Keratinocyte (primary cell): Measurements from ENCODE around the gene UBE2A. TPM values are rescaled to one million over a fixed set of nuclear protein-coding genes. Genes with fewer than 3 reads are reported as not detected.

Source experiments
- DNase-seq: peaks from one replicate; pipeline ENCODE4 v3.0.0-alpha.2; 2011; ENCODE audit warnings: low read depth, missing footprints, low spot score
- FAIRE-seq: peaks from 2 replicates; lab custom pipeline; 2011; peaks lifted over from hg19 to GRCh38; lab: Jason Lieb, UNC
- H2AFZ ChIP-seq: 2 replicates; pipeline ENCODE4 v1.6.0; 2012; ENCODE audit warnings: low read length, control low read depth, inconsistent platforms; ENCODE audit not compliant: control insufficient read depth
- H3K27ac ChIP-seq: 2 replicates; pipeline ENCODE4 v1.5.1; 2011; ENCODE audit warnings: low read length; ENCODE audit not compliant: control insufficient read depth, insufficient read depth
- H3K27me3 ChIP-seq: 3 replicates; pipeline ENCODE4 v1.6.0; 2011; ENCODE audit warnings: low read length; ENCODE audit not compliant: control insufficient read depth, insufficient read depth; ENCODE audit errors: extremely low read depth
- H3K36me3 ChIP-seq, 2 experiments: 2 replicates in 1 of 2; 3 replicates in 1 of 2; pipeline ENCODE4 v1.5.1; 2011; ENCODE audit warnings: low read length in 2 of 2, mild to moderate bottlenecking in 1 of 2; ENCODE audit not compliant: control insufficient read depth in 2 of 2, insufficient read depth in 2 of 2; ENCODE audit errors: extremely low read depth in 1 of 2
- H3K4me1 ChIP-seq: 3 replicates; pipeline ENCODE4 v1.5.1; 2011; ENCODE audit warnings: low read length; ENCODE audit not compliant: control insufficient read depth, insufficient read depth; ENCODE audit errors: extremely low read depth
- H3K4me2 ChIP-seq: 3 replicates; pipeline ENCODE4 v1.6.0; 2011; ENCODE audit warnings: low read depth, low read length; ENCODE audit not compliant: control insufficient read depth, insufficient read depth; ENCODE audit errors: extremely low read depth
- H3K4me3 ChIP-seq, 3 experiments: fragments of 200-600 bp in 1 of 3; sonication (generic) in 1 of 3; 2 replicates in 2 of 3; 3 replicates in 1 of 3; pipeline ENCODE4 v1.5.1; 2011 to 2016; ENCODE audit warnings: low read length in 3 of 3, mild to moderate bottlenecking in 3 of 3, control low read depth in 2 of 3, inconsistent platforms in 1 of 3, low read depth in 1 of 3, mixed read lengths in 1 of 3, mixed run types in 1 of 3, moderate library complexity in 1 of 3; ENCODE audit not compliant: control insufficient read depth in 2 of 3, insufficient read depth in 2 of 3; ENCODE audit errors: extremely low read depth in 1 of 3
- H3K79me2 ChIP-seq: 2 replicates; pipeline ENCODE4 v1.6.0; 2012; ENCODE audit warnings: low read length; ENCODE audit not compliant: control insufficient read depth, insufficient read depth
- H3K9ac ChIP-seq: 3 replicates; pipeline ENCODE4 v1.6.0; 2011; ENCODE audit warnings: low read length; ENCODE audit not compliant: control insufficient read depth, insufficient read depth; ENCODE audit errors: extremely low read depth
- H3K9me1 ChIP-seq: 3 replicates; pipeline ENCODE4 v1.6.0; 2011; ENCODE audit warnings: low read length; ENCODE audit not compliant: control insufficient read depth, insufficient read depth; ENCODE audit errors: extremely low read depth
- H3K9me3 ChIP-seq: 2 replicates; pipeline ENCODE4 v1.5.1; 2012; ENCODE audit warnings: low read depth, low read length; ENCODE audit not compliant: control insufficient read depth
- H4K20me1 ChIP-seq: 3 replicates; pipeline ENCODE4 v1.6.0; 2011; ENCODE audit warnings: low read length; ENCODE audit not compliant: control insufficient read depth, insufficient read depth; ENCODE audit errors: extremely low read depth
- CTCF ChIP-seq, 3 experiments: IDR thresholded peaks in 1 of 3; conservative IDR thresholded peaks in 1 of 3; optimal IDR thresholded peaks in 1 of 3; 2 replicates in 2 of 3; 3 replicates in 1 of 3; pipeline versions ENCODE3 to v1.5.1; 2011; ENCODE audit warnings: low read length in 3 of 3, mild to moderate bottlenecking in 3 of 3, moderate library complexity in 2 of 3, control low read depth in 1 of 3, inconsistent platforms in 1 of 3; ENCODE audit not compliant: insufficient read depth in 2 of 3; ENCODE audit errors: extremely low read depth in 1 of 3
- EZH2 ChIP-seq: IDR thresholded peaks from one replicate; pipeline ENCODE4 v1.6.1; 2012; ENCODE audit warnings: inconsistent platforms, mild to moderate bottlenecking, low read length, moderate library complexity
- dilution Hi-C: fragments of 300-500 bp; cut with MboI; formaldehyde crosslinking; loops from one replicate; pipeline ENCODE4 v1.7.0; 2020; ENCODE audit warnings: low sequenced_read_pairs; ENCODE audit not compliant: extremely low pct_ligation_motif_present
- polyA plus RNA-seq, 5 experiments: library from polyadenylated mRNA; depleted of rRNA in 3 of 5; stranded (reverse) in 3 of 5; stranded (forward) in 1 of 5; unstranded in 1 of 5; fragments of >200 nt; gene quantifications; 1 replicate in 1 of 5; 2 replicates in 3 of 5; 3 replicates in 1 of 5; pipeline versions ENCODE4 v1.2.1 to v1.2.3, GENCODE V29; 2011 to 2012; ENCODE audit warnings: missing spikeins in 2 of 5, low read depth in 1 of 5, low replicate concordance in 1 of 5

Gene UBE2A
- polyA plus RNA-seq, 1 donor (not counting 4 experiments of a cell fraction or from before 2014, with no cell fraction given): 76.2 TPM

- Histone ChIP-seq H3K27me3 (no peaks in the 10 kb centered on the region), H4K20me1 (no peaks in the 10 kb centered on the region), H3K4me2 (no peak overlapping the region), H3K4me3 (no peak overlapping the region), H3K27ac (no peak overlapping the region), H3K79me2 (no peaks in the 10 kb centered on the region), H2AFZ (no peak overlapping the region), H3K36me3 (no peaks in the 10 kb centered on the region), H3K9ac (no peak overlapping the region), H3K9me1 (no peaks in the 10 kb centered on the region), H3K9me3 (no peaks in the 10 kb centered on the region), H3K4me1 (no peaks in the 10 kb centered on the region)
- DNase-seq (no peak), FAIRE-seq (no peak)
- dilution Hi-C loops: no loop called here
- TF ChIP-seq CTCF (optimal IDR thresholded peaks at IDR 0.05 in 1 of 3, IDR thresholded peaks at IDR 0.05 in 1 of 3, conservative IDR thresholded peaks at IDR 0.05 in 1 of 3; ENCODE audit: extremely low read depth in 1 of 3, insufficient read depth in 2 of 3, low read length in 3 of 3): no peak
- TF ChIP-seq EZH2: no peak
Observed at GRCh38 chrX:119583431-119584059, 9.2 kb downstream of the UBE2A start.

- no peak overlapping the region for H3K9ac ChIP-seq
- peaks cover 2% of the 10 kb centered on the region for H3K79me2 ChIP-seq
- H3K27me3 ChIP-seq: no peaks in the 10 kb centered on the region
- no peak overlapping the region for H2AFZ ChIP-seq
- FAIRE-seq (no peak), DNase-seq (no peak)
- no peak overlapping the region for H3K4me3 ChIP-seq
- peaks cover 0 to 2% of the 10 kb centered on the region in 2 experiments for H3K36me3 ChIP-seq
- no peaks in the 10 kb centered on the region for H3K4me1 ChIP-seq
- dilution Hi-C loops: no loop called here
- no peak overlapping the region for H3K4me2 ChIP-seq
- no peaks in the 10 kb centered on the region for H3K9me1 ChIP-seq
- no peaks in the 10 kb centered on the region for H4K20me1 ChIP-seq
- H3K27ac ChIP-seq: no peak overlapping the region
- H3K9me3 ChIP-seq: no peaks in the 10 kb centered on the region
- TF ChIP-seq EZH2 (no peak), CTCF (optimal IDR thresholded peaks at IDR 0.05 in 1 of 3, IDR thresholded peaks at IDR 0.05 in 1 of 3, conservative IDR thresholded peaks at IDR 0.05 in 1 of 3; ENCODE audit: extremely low read depth in 1 of 3, insufficient read depth in 2 of 3, low read length in 3 of 3) (no peak)
Observed at GRCh38 chrX:119589810-119590209, 15.4 kb downstream of the UBE2A start.
